Suprapubic skin (tissue), 4 donors: ENCODE results near the gene WNT8B. TPM values are rescaled to one million over a fixed set of nuclear protein-coding genes. Genes with fewer than 3 reads are reported as not detected.

Experiments used
- DNase-seq, 2 donors: peaks; one replicate each; pipeline ENCODE4 v3.0.0-alpha.2; 2019; ENCODE audit warnings: low spot score in 2 of 2
- H3K27ac ChIP-seq: fragments of 200-600 bp; sonication (generic); one replicate; pipeline ENCODE4 v1.5.1; 2019
- H3K27me3 ChIP-seq: fragments of 200-600 bp; sonication (generic); one replicate; pipeline ENCODE4 v1.5.1; 2019
- H3K36me3 ChIP-seq: fragments of 200-600 bp; sonication (generic); one replicate; pipeline ENCODE4 v1.5.1; 2019
- H3K4me1 ChIP-seq: fragments of 200-600 bp; sonication (generic); one replicate; pipeline ENCODE4 v1.5.1; 2019
- H3K4me3 ChIP-seq: fragments of 200-600 bp; sonication (generic); one replicate; pipeline ENCODE4 v1.5.1; 2019; ENCODE audit warnings: mild to moderate bottlenecking
- H3K9me3 ChIP-seq: fragments of 200-600 bp; sonication (generic); one replicate; pipeline ENCODE4 v1.5.1; 2019
- EP300 ChIP-seq: sonication (generic); formaldehyde crosslinking; IDR thresholded peaks from one replicate; pipeline ENCODE4 v1.6.1; 2017; ENCODE audit warnings: antibody characterized with exemption
- POLR2A ChIP-seq, 2 donors: fragments of 450-650 bp; IDR thresholded peaks; one replicate each; pipeline ENCODE4 v1.6.1; 2017; ENCODE audit warnings: antibody characterized with exemption in 2 of 2, mild to moderate bottlenecking in 2 of 2, moderate library complexity in 2 of 2
- POLR2AphosphoS5 ChIP-seq, 3 donors: sonication (generic); formaldehyde crosslinking; IDR thresholded peaks; one replicate each; pipeline ENCODE4 v1.6.1; 2017; ENCODE audit warnings: antibody characterized with exemption in 3 of 3
- WGBS: methylation state at CpG from one replicate; pipeline ENCODE4 v1.1.5; 2018; 5-methylcytosine and 5-hydroxymethylcytosine counted together
- total RNA-seq, 4 donors: library from RNA; depleted of rRNA; stranded (reverse); fragments of >200 nt; gene quantifications; one replicate each; pipeline ENCODE4 v1.1.0, GENCODE V29; 2016
- TF ChIP-seq, protein P1 (sequence below), 2 donors: fragments of 200-600 bp in 1 of 2; fragments of 450-650 bp in 1 of 2; sonication (generic) in 1 of 2; IDR thresholded peaks; one replicate each; pipeline ENCODE4 v1.5.1; 2016 to 2019; ENCODE audit warnings: antibody characterized with exemption in 2 of 2, mild to moderate bottlenecking in 1 of 2, moderate library complexity in 1 of 2

Gene WNT8B, protein sequence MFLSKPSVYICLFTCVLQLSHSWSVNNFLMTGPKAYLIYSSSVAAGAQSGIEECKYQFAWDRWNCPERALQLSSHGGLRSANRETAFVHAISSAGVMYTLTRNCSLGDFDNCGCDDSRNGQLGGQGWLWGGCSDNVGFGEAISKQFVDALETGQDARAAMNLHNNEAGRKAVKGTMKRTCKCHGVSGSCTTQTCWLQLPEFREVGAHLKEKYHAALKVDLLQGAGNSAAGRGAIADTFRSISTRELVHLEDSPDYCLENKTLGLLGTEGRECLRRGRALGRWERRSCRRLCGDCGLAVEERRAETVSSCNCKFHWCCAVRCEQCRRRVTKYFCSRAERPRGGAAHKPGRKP
- total RNA-seq: under 1 TPM in 1 of 4 donors, not detected in 3; 0.34 TPM

DNA sequence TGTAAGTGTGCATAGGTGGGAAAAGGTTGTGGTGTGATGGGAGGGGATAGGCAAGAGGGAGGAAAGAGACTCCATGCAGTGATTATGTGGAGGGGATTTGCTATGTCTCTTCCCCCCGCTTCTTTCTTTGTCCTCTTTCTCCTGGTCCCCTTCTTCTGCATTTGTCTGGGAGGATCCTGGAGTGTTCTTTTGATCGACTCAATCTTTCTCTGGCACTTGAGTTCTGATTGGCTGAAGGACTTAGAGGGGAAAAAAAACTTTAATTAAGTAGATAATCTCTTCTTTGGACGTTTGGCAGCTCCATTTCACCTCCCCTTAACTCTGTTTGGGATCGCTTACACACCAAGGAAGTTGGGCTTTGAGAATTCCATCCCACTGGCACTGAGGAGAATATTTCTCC is at the start of gene WNT8B:
TSS of gene WNT8B (plus strand) at position 301 of the 400 bp plus-strand sequence. CDS start 160 bp downstream, outside the sequence.
- no peak within 1 kb of the TSS for H3K4me3 ChIP-seq
- no peaks in the 10 kb centered on the region for H3K9me3 ChIP-seq
- DNase-seq: no peak
- no peaks in the 10 kb centered on the region for H3K27me3 ChIP-seq
- no peaks in the 10 kb centered on the region for H3K4me1 ChIP-seq
- TF ChIP-seq EP300: no peak
- TF ChIP-seq, protein P1, sequence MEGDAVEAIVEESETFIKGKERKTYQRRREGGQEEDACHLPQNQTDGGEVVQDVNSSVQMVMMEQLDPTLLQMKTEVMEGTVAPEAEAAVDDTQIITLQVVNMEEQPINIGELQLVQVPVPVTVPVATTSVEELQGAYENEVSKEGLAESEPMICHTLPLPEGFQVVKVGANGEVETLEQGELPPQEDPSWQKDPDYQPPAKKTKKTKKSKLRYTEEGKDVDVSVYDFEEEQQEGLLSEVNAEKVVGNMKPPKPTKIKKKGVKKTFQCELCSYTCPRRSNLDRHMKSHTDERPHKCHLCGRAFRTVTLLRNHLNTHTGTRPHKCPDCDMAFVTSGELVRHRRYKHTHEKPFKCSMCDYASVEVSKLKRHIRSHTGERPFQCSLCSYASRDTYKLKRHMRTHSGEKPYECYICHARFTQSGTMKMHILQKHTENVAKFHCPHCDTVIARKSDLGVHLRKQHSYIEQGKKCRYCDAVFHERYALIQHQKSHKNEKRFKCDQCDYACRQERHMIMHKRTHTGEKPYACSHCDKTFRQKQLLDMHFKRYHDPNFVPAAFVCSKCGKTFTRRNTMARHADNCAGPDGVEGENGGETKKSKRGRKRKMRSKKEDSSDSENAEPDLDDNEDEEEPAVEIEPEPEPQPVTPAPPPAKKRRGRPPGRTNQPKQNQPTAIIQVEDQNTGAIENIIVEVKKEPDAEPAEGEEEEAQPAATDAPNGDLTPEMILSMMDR (IDR thresholded peaks at IDR 0.05): no peak
- 63% methylated on average over 4 of the region's 4 CpGs for WGBS
- no peak within 1 kb of the TSS for H3K27ac ChIP-seq
- no peaks in the 10 kb centered on the region for H3K36me3 ChIP-seq

DNA sequence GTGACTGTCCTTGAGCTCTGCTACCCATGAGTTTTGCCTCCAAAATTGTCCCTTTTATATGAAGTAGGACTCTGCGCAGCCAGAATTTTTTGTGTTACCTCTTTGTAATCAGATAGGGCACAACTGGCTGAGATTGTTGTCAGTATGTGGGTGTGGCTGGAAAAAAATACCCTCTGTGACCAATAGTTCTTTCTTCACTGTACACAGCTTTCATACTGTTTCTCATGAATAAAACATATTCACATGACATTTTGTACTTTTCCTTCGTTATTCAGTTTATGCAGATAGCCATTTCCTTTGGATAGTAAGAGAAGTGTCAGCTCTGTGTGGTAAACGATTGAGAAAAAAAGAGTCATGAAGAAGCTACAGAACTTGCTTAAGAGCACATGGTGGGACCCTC is 49.6 kb upstream of the WNT8B start:
- TF ChIP-seq, protein P1 (IDR thresholded peaks at IDR 0.05): no peak
- TF ChIP-seq POLR2AphosphoS5 (IDR thresholded peaks at IDR 0.05) (no peak), EP300 (no peak), POLR2A (IDR thresholded peaks at IDR 0.05) (no peak)
- WGBS: 73% methylated on average over 3 of the region's 3 CpGs
- DNase-seq: no peak
- Histone ChIP-seq H3K4me3 (no peak overlapping the region), H3K9me3 (no peaks in the 10 kb centered on the region), H3K27me3 (no peaks in the 10 kb centered on the region), H3K27ac (no peak overlapping the region), H3K4me1 (no peaks in the 10 kb centered on the region), H3K36me3 (no peaks in the 10 kb centered on the region)

DNA sequence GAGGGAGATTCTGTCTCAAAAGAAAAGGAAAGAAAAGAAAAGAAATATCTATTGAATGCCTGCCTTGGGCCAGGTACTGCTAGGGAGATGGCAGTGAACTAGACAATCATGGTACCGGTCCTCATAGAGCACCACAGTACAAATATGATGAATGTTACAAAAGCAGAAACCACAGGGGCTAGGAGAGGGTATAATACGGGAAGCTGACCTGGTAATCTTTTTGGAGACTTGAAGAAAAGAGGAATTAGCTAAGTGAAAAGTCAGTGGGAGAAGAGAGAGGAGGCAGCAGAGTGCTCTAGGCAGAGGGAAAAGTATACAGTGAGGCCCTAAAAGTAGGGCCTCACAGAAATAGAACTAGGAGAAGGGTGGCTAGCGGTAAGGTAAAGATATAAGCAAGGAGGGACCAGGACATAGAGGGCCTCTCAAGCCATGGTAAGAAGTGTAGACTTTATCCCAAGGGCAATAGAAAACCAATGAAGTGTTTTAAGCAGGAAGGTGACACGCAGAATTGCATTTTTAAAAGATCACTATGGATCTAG is 42.8 kb upstream of the WNT8B start:
- Histone ChIP-seq H3K27ac (no peak overlapping the region), H3K9me3 (no peaks in the 10 kb centered on the region), H3K4me3 (no peak overlapping the region), H3K36me3 (no peaks in the 10 kb centered on the region), H3K4me1 (no peaks in the 10 kb centered on the region), H3K27me3 (no peaks in the 10 kb centered on the region)
- 86% methylated on average over 4 of the region's 4 CpGs for WGBS
- no peak for DNase-seq
- TF ChIP-seq POLR2AphosphoS5 (IDR thresholded peaks at IDR 0.05) (no peak), POLR2A (IDR thresholded peaks at IDR 0.05) (no peak), EP300 (no peak)
- TF ChIP-seq, protein P1 (IDR thresholded peaks at IDR 0.05): no peak

DNA sequence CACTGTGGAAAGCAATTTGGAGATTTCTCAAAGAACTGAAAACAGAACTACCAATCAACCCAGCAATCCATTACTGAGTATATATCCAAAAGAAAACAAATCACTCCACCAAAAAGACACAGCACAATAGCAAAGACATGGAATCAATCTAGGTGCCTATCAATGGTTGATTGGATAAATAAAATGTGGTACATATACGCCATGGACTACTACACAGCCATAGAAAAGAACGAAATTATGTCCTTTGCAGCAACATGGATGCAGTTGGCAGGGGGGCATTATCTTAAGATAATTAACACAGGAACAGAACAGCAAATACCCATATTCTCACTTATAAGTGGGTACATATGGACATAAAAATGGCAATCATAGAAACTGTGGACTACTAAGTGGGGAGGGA is 35.4 kb upstream of the WNT8B start:
- Histone ChIP-seq H3K27ac (no peak overlapping the region), H3K4me1 (no peaks in the 10 kb centered on the region), H3K4me3 (no peak overlapping the region), H3K27me3 (no peaks in the 10 kb centered on the region), H3K9me3 (no peaks in the 10 kb centered on the region), H3K36me3 (no peaks in the 10 kb centered on the region)
- DNase-seq: no peak
- WGBS: 98% methylated on average over 2 of the region's 2 CpGs
- TF ChIP-seq, protein P1 (IDR thresholded peaks at IDR 0.05): no peak
- TF ChIP-seq POLR2A (IDR thresholded peaks at IDR 0.05) (no peak), POLR2AphosphoS5 (IDR thresholded peaks at IDR 0.05) (no peak), EP300 (no peak)
